Activated CD4-positive, alpha-beta T cell treated with anti-CD3 and anti-CD28 coated beads, Interleukin-2, amount 50 U/mL, for 16 hours (primary cell): Measurements from ENCODE around the gene DOLK.
"Not testable (repeated sequence)": the region's sequence is repeated elsewhere in the genome, so short reads cannot be mapped to it uniquely, and the experiment has no call there.

Experiments used
- DNase-seq: peaks from one replicate; pipeline ENCODE4 v3.0.0-alpha.2; 2020

Gene DOLK

DNA sequence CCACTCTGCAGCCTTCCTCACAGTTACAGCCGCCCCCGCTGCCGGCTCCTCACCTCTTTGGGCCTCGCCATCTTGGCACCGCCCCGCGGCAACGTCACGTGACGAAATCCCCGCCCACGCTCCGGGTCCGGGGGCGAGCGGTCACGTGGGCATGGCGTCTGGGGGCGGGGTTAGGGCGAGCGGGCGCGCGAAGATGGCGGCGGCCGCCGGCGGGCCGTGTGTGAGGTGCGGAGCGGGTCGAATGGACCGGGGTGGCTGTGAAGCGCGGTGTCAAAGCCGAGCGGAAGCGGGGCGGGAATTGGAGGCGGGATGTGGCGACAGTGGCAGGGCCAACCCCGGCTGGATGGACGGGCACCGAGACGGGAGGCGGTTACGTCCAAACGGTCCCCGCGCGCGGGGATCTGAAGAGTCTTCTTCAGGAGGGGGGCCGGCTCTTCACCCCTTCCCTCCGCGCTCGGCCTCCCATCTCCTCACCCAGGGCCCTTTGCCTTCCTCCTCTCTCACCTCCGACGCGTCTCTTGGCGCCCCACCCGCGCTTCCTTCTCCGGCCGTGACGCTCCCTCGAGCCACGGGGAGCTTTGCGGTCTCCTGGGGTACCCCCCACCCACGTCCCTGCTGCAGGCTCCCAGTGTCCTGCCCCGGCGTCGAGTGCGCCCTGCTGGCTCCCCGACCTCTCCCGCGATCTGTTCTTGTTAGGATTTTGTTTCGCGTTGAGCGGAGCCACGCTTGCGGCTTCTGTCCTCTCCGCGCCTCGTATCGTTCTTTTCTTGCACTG lies at the start of gene DOLK, which contains the start of gene NUP188:
DOLK (minus strand) TSS at position 77 of the 775 bp plus-strand sequence. CDS start 300 bp downstream, outside the sequence.
NUP188 (plus strand) TSS at position 173 of the 775 bp plus-strand sequence; CDS start at position 194, 21 bp downstream.
- DNase-seq: peak; percentile 98

DNA sequence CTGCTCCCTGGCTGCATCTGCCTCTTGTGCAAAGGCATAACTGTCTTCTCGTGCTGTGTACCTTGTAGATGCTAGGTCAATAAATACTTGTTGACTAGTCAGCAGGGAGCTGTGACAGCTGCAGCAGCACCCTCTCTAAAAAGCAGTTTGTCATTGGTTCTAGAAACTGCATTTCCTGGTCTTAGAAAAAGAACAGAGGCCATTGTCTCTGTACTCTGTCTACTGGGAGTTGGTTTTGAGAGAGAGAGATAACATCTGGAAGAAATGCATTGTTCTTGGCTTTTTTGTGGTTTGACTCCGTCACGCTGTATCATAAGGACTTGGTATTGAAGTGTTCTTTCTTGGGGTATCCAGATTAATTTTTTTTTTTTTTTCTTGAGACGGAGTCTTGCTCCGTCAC lies 48.4 kb upstream of the DOLK start:
- no peak for DNase-seq

DNA sequence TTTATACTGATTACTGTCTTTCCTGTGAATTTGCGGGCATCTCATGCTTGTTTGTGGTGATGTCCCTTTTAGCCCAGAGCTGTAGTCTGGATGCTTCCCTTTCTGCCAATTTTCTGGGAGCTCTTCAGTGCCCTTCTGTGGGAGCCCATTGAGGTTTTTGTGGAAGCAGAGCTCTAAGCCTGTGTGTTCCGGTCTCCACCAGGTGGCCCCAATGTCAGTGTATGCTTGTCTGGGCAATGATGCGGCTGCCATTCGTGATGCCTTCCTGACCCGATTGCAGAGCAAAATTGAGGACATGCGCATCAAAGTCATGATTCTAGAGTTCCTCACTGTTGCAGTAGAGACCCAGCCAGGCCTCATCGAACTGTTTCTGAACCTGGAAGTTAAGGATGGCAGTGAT lies 45.6 kb upstream of the DOLK start:
- no peak for DNase-seq

DNA sequence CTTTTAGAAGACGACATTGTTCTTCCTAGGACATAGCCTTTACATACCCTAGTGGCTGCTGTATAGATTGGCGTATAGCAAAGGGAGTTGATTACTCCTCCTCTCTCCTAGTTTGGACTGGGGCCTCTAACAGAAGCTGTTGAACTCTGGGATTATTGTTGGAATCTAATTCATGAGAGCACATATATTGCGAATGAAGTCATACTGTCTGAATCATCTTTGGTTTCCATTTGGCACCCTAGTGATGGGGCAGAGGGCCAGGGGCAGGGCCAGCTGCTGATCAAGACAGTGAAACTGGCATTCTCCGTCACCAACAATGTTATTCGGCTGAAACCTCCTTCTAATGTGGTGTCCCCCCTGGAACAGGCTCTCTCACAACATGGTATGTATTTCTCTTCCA lies 40.4 kb upstream of the DOLK start:
- DNase-seq: no peak

DNA sequence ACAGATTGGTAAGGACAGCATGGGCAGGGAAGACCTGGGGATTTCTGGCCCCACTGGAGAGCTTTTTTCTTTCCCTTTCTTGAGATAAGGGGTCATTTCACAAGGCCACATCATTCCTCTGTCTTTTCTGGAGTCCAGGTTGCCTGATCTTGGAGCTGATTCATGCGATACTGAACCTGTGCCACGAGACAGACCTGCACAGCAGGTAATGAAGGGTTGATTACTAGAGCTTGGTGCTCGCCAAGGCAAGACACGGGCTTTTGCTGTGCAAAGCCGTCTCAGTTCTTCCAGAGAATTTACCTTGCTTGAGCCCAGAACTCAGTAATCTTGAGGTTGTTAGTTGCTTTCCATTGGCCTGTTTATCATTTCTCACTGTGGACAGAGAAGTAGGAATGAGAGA lies 39.3 kb upstream of the DOLK start:
- DNase-seq: no peak

DNA sequence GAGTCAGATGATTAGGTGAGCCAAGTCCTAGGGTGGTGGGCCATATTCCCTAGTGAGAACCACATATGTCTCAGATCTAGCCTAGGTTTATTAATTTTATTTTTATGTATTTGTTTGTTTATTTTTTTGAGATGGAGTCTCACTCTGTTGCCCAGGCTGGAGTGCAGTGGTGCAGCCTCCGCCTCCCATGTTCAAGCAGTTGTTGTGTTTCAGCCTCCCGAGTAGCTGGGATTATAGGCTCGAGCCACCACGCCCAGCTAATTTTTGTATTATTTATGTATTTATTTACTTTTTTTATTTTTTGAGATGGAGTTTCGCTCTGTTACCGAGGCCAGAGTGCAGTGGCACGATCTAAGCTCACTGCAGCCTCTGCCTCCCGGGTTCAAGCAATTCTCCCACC lies 36.1 kb upstream of the DOLK start:
- no peak for DNase-seq

DNA sequence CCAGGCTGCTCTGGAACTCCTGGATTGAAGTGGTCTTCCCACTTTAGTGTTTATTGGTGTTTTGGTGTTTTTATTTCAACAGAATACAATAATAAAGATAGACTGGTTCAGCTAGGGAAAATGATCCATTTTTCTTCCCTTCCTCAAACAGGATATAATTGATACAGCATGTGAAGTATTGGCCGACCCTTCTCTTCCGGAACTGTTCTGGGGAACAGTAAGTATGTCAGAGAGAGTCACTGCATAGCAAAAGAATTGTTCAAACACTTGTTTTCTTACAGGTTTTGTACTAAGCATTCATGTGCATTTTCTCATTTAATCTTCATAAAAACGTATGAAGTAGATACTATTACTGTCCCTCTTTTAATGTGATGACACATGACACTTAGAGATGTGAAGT lies 31.7 kb upstream of the DOLK start:
- DNase-seq: no peak

DNA sequence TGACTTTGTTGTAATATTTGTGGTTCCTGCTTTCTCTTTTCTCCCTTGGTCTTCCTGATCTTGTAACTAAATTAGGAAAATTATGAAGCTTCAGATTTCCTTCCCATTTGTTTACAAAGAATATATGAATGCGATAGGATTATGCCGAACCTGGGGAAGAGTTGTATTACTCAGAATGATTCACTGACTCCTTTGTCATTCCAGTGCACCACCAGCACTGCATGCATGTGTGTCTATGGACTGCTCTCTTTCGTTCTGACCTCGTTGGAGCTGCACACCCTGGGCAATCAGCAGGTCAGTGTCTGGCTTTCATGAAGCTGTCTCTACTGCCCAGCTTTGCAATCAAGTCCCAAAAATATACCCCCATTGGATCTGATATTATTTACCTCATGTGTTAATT lies 25.6 kb upstream of the DOLK start:
- no peak for DNase-seq

DNA sequence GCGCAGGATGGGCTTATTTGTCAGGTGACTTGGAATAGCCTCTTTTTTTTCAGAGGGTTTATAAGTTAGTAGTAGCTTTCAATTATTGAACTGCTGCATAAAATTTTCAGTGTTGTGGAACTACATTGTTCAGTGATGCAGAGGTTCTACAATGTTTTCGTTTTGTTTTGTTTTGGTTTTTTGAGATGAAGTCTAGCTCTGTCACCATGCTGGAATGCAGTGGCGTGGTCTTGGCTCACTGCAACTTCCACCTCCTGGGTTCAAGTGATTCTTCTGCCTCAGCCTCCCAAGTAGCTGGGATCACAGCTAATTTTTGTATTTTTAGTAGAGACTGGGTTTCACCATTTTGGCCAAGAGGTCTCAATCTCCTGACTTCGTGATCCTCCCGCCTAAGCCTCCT lies 22.1 kb upstream of the DOLK start:
- no peak for DNase-seq

DNA sequence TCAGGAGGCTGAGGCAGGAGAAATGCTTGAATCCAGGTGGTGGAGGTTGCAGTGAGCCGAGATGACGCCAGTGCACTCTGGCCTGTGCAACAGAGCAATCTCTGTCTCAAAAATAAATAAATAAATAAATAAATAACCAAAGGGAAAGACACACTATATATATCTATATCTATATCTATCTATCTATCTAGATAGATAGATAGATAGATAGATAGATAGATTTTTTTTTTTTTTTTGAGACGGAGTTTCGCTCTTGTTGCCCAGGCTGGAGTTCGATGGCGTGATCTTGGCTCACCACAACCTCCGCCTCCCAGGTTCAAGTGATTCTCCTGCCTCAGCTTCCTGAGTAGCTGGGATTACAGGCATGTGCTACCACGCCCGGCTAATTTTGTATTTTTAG lies 14.0 kb upstream of the DOLK start:
- DNase-seq: not testable (repeated sequence)

DNA sequence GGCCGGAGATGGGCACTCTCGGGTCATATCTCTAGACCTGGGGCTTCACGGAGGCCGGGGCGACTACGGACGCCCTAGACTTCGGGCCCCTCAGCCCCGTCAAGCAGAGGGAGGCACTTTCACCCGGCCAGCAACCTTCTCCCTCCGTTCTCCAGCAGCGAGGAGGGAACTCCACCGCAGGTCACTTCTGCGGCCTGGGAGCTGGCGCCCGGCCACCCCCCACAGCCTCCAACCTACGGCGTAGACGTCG lies 201 bp downstream of the DOLK start:
- DNase-seq: no peak

DNA sequence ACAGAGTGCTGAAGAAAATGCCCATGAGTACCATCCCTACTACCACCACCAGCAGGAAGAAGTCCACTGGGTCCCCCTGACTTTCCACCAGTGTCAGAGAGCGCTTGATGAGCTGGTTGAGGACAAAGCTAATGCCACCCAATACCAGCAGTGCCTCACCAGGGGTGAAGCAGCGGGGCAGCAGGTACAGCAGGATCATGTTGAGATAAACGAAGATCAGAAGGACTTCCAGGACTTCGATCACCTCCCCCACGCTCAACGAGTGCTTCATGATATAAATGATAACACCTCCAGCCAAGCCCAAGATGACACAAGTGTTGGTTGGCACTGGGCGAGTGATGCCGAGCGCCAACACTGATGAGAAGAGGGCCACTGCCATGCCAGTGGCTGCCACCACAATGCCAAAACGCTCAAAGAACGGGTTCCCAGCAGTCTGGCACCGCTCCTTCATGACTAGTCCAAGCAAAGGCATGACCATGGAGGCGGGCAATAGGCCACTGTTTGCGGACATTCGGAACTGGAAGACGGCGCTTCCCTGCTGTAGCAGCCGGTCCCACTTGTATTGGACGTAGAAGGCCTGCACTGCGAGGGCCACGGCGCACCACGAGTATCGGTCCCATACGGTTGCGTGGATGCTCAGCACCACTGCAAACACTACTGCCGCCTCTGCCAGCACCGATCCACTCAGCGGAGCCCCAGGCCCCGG lies 679 bp downstream of the DOLK start:
- peak; percentile 23 for DNase-seq

DNA sequence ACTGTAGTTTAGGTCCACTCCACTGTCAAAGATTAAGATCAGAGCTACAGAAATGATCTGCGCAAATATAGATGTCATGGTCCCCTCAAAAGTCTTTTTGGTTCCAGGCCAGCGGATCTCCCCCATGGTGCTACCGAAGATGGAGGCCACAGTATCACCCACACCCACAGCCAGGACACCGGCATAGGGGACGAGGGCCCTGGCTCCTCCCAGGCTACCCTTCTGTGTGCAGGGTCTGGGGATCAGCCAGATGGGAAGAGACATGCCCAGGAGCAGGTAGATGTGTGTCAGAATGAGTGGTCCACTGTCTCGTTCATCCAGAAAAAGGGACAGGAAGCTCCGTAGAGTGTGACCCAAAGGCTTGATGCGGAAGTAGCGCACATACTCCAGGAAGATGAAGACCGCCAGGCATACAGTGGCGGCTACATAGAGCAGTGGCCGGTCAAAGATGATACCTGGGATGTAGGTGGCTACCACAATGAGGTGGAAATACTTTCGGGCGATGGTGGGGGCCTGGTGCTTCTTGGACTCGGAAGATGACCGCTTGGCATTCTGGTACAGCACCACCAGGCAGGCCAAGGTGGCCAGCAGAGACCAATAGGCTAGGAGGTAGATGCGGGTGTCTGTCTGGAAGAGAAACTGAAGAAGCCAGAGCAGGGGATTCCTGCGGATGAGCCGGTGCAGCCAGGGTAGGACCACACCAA lies 1.5 kb downstream of the DOLK start:
- no peak for DNase-seq

DNA sequence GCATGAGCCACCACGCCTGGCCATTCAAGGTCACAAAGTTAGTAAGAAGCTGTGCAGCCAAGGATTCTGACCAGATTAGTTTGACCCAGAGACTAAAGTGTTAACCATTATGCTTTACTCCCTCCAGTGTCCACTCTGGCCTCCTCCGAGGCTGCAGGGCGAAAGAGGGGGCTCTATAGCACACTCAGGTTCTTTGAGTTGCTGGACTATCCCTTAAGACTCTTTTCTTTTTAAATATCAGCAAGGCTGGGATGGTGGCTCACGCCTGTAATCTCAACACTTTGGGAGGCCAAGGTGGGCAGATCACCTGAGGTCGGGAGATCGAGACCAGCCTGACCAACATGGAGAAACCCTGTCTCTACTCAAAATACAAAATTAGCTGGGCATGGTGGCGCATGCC lies 2.4 kb downstream of the DOLK start:
- DNase-seq: not testable (repeated sequence)

DNA sequence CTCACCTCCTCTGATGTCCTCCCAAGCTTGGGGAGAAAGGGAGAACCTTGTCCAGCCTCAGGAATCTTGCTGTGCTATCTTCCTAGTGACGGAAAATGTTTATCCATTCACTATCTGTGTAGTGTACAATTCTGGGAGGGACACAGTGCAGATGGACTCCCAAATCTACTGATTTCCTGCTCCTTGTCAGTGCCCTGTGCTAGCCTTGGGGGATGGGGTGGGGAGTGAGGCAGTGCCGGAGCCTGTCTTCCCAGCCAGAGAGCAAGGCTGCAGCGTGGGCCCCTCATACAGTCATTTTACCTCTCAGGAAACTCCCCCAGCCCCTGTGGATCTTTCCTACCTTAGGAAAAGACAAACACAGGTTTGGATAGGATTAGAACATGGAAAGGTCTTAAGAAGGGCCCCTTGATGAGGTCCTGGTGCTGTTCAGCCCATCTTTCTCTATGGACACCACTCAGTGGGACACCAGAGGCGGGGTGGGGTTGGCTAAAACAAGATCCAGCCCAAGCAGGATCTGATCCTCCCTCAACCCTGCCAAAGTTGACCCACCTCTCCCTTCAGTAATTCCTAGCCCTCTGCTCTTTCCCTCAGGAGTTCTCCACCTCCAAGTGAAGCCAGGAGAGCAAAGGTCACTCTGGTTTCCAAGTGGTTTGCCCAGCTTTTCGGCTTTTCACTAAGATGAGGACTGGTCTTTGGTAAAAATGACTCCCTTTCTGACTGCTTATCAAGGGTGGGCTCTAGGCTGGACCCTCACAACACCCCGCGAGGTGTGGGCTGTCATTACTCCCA lies 3.4 kb downstream of the DOLK start:
- DNase-seq: no peak

DNA sequence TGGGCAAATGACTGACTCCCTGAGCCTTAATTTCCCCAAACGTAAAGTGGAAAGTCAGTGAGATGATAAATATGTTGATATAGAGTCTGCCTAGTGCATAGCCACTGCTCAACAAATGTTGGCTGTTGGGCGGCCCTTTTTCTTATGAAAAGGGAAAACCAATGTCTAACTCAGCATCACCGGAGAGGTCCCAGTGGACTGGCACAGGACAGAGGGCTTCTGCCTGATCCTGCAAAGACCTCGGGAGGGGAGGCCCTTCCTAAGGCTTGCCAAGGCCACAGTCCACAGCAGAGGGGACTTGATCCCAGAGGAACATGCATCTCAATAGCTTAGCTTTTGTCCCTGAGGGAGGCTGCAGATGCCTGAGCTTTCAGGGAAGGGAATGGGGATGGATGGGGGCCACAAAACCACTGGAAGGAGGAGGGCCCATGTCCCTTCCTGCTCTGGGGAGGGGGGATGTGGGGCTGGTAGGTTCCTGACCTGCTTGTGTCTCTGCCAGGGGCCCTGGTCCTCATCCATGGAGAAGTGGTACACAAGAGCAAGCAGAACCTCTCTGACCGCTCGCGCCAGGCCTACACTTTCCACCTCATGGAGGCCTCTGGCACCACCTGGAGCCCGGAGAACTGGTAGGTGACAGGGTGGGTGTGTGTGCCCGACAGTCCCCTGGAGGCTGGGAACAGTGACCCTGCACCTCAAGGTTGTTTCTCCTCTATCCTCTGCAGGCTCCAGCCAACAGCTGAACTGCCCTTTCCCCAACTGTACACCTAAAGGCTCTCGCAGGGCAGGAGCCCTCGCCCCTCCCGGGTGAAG lies 6.3 kb downstream of the DOLK start:
- DNase-seq: no peak

DNA sequence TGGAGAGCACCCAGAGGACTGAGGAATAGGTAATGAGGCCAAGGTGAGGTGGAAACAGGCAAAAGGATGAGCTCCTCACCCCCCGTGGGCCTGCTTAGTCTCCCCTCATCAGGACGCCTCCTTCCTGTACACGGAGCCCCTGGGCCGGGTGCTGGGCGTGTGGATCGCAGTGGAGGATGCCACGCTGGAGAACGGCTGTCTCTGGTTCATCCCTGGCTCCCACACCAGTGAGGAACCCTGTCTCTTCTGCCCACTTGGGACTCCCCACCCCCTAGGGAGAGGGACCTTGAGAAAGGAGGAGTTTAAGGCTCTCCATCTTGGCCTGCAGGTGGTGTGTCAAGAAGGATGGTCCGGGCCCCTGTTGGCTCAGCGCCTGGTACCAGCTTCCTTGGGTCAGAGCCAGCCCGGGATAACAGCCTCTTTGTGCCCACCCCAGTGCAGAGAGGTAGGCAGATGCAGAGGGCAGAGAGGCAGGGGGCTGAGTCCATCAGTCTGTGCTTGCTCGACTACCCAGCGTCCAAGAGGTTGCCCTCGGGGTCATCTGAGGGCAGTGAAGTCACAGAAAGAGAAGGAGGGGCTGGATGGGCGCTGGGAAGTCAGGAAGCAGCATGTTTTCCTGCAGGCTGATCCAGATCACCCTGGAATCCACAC lies 7.0 kb downstream of the DOLK start:
- DNase-seq: no peak

DNA sequence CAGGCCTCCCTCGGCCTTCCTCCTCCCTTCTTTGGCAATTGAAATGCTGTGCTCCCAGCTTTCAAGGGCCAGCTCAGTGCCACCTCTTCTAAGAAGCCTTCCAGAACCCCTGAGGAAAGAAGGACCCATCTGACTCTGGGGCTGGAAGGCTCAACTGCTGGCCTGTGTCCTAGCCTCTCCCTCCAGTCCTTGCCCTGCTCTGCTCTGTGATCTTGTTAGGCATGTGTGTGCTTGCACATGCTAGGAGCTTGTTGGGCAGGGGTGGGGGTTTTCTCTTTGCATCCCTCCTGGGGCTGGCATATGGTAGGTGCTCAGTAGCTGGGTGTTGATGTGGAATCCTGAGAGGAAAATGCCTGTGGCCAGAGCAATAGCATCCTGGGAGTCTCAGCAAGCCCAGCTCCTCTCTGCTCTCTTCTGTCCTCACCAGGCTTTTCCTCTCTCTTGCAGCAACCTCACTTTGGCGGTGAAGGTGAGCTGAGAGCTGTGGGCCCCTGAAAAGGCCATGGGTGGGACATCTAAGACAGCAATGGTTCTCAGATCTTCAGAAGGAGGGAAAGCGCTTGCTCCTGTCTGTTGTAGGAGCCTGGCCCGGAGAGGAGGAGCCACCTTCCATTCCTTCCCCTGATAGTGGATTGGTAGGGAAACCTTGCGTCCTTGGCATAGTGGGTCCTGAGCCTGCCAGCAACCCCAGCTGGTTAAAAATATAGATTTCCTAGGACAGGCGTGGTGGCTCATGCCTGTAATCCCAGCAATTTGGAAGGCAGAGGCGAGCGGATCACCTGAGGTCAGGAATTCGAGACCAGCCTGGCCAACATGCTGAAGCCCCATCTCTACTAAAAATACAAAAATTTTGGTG lies 9.9 kb downstream of the DOLK start:
- DNase-seq: no peak

DNA sequence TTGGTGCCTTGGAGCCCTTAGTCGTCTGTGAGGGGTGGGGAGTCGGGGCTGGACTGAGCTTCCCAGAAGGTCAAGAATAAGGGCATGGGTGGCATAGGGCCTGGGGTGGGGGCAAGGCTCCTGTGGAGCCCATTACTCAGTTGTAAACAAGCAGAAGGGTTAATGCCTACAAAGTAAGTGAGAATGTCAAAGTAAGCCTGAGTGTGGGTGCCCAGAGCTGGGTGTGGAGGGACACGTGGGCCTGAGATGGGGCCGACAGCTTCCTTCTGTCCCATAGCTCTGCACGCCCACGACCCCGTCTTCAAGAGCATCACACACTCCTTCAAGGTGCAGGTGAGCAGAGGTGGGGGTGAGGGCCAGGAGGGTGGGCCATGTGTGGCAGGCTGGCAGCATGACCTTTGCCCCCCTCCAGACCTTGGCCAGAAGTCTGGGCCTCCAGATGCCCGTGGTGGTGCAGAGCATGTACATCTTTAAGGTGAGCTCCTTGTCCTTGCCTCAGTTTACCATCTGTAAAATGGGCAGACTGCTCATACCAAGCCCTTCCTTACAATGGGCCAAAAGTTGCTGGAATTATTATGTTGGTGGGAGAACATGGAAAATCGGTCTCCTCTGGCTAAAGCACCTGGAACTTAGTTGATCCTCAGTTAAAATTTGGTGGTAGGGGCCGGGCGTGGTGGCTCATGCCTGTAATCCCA lies 11.1 kb downstream of the DOLK start:
- DNase-seq: no peak

DNA sequence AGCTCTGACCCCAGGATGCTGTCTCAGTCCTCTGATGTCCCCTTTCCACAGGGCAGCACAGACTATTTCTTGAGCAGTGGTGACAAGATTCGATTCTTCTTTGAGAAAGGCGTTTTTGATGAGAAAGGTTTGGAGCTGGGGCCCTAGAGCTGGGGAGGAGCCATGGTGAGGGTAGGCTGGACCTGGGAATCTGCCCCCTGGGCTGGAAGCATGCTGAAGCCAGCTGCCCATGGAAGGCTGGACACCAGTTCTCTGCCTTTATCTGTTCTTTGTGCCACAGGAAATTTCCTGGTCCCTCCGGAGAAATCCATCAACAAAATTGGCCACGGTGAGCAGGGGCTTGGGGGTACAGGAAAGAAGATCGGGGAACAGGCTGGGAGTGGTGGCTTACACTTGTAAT lies 13.7 kb downstream of the DOLK start:
- DNase-seq: no peak
